Measurements from ENCODE around the gene ATP11A.
A peak's percentile ranks its signal among the peaks of the same experiment; 100 is the strongest.
"Not testable (repeated sequence)": the region's sequence is repeated elsewhere in the genome, so short reads cannot be mapped to it uniquely, and the experiment has no call there.

ATP11A gene

GRCh38 chr13:112880221-112880641, 190.4 kb downstream of the ATP11A start:
- Histone ChIP-seq H3K4me1 (ENCODE audit: control insufficient read depth in 1 of 2, insufficient read depth in 2 of 2, low read length in 2 of 2) (no peaks in the 10 kb centered on the region), H3K36me3 (ENCODE audit: control insufficient read depth in 1 of 2, insufficient read depth in 2 of 2, low read length in 2 of 2) (peaks cover 12 to 73% of the 10 kb centered on the region in 2 donors), H3K9me3 (ENCODE audit: control insufficient read depth in 1 of 2, low read length in 2 of 2) (no peaks in the 10 kb centered on the region), H3K27ac (ENCODE audit: low read length) (no peak overlapping the region), H3K27me3 (ENCODE audit: low read depth, low read length) (no peaks in the 10 kb centered on the region), H3K4me3 (ENCODE audit: low read depth in 1 of 2, low read length in 2 of 2) (no peak overlapping the region)

GRCh38 chr13:112880976-112881540, 191.2 kb downstream of the ATP11A start:
- no peak overlapping the region for H3K27ac ChIP-seq (ENCODE audit: low read length)
- peaks cover 12 to 73% of the 10 kb centered on the region in 2 donors for H3K36me3 ChIP-seq (ENCODE audit: control insufficient read depth in 1 of 2, insufficient read depth in 2 of 2, low read length in 2 of 2)
- H3K4me3 ChIP-seq (ENCODE audit: low read depth in 1 of 2, low read length in 2 of 2): no peak overlapping the region
- no peaks in the 10 kb centered on the region for H3K27me3 ChIP-seq (ENCODE audit: low read depth, low read length)
- H3K9me3 ChIP-seq (ENCODE audit: control insufficient read depth in 1 of 2, low read length in 2 of 2): no peaks in the 10 kb centered on the region
- peaks cover 0 to 6% of the 10 kb centered on the region in 2 donors for H3K4me1 ChIP-seq (ENCODE audit: control insufficient read depth in 1 of 2, insufficient read depth in 2 of 2, low read length in 2 of 2)

- Histone ChIP-seq H3K27me3 (ENCODE audit: low read depth, low read length) (no peaks in the 10 kb centered on the region), H3K36me3 (ENCODE audit: control insufficient read depth in 1 of 2, insufficient read depth in 2 of 2, low read length in 2 of 2) (peaks cover 10 to 66% of the 10 kb centered on the region in 2 donors), H3K27ac (ENCODE audit: low read length) (no peak overlapping the region), H3K9me3 (ENCODE audit: control insufficient read depth in 1 of 2, low read length in 2 of 2) (no peaks in the 10 kb centered on the region), H3K4me1 (ENCODE audit: control insufficient read depth in 1 of 2, insufficient read depth in 2 of 2, low read length in 2 of 2) (peaks cover 0 to 10% of the 10 kb centered on the region in 2 donors), H3K4me3 (ENCODE audit: low read depth in 1 of 2, low read length in 2 of 2) (no peak overlapping the region)
Measured at GRCh38 chr13:112881656-112882554, 192.1 kb downstream of the ATP11A start.

- no peaks in the 10 kb centered on the region for H3K9me3 ChIP-seq (ENCODE audit: control insufficient read depth in 1 of 2, low read length in 2 of 2)
- H3K27me3 ChIP-seq (ENCODE audit: low read depth, low read length): no peaks in the 10 kb centered on the region
- no peak overlapping the region for H3K27ac ChIP-seq (ENCODE audit: low read length)
- H3K36me3 ChIP-seq (ENCODE audit: control insufficient read depth in 1 of 2, insufficient read depth in 2 of 2, low read length in 2 of 2): peaks cover 9 to 60% of the 10 kb centered on the region in 2 donors
- H3K4me1 ChIP-seq (ENCODE audit: control insufficient read depth in 1 of 2, insufficient read depth in 2 of 2, low read length in 2 of 2): peaks cover 0 to 10% of the 10 kb centered on the region in 2 donors
- no peak overlapping the region for H3K4me3 ChIP-seq (ENCODE audit: low read depth in 1 of 2, low read length in 2 of 2)
Measured at GRCh38 chr13:112882555-112883024, 192.8 kb downstream of the ATP11A start.

GRCh38 chr13:112883241-112883945, 193.6 kb downstream of the ATP11A start:
- H3K4me3 ChIP-seq (ENCODE audit: low read depth in 1 of 2, low read length in 2 of 2): no peak overlapping the region
- peaks cover 0 to 10% of the 10 kb centered on the region in 2 donors for H3K4me1 ChIP-seq (ENCODE audit: control insufficient read depth in 1 of 2, insufficient read depth in 2 of 2, low read length in 2 of 2)
- H3K36me3 ChIP-seq (ENCODE audit: control insufficient read depth in 1 of 2, insufficient read depth in 2 of 2, low read length in 2 of 2): peaks cover 4 to 52% of the 10 kb centered on the region in 2 donors
- H3K27me3 ChIP-seq (ENCODE audit: low read depth, low read length): no peaks in the 10 kb centered on the region
- H3K9me3 ChIP-seq (ENCODE audit: control insufficient read depth in 1 of 2, low read length in 2 of 2): no peaks in the 10 kb centered on the region
- no peak overlapping the region for H3K27ac ChIP-seq (ENCODE audit: low read length)

- H3K4me1 ChIP-seq (ENCODE audit: control insufficient read depth in 1 of 2, insufficient read depth in 2 of 2, low read length in 2 of 2); H3K27me3 ChIP-seq (ENCODE audit: low read depth, low read length); H3K4me3 ChIP-seq (ENCODE audit: low read depth in 1 of 2, low read length in 2 of 2); H3K27ac ChIP-seq (ENCODE audit: low read length); H3K9me3 ChIP-seq (ENCODE audit: control insufficient read depth in 1 of 2, low read length in 2 of 2): not testable (repeated sequence)
- peaks cover 3 to 40% of the 10 kb centered on the region in 2 donors for H3K36me3 ChIP-seq (ENCODE audit: control insufficient read depth in 1 of 2, insufficient read depth in 2 of 2, low read length in 2 of 2)
Measured at GRCh38 chr13:112884700-112885099, 194.9 kb downstream of the ATP11A start.

- Histone ChIP-seq H3K4me3 (ENCODE audit: low read depth in 1 of 2, low read length in 2 of 2) (peak overlapping the region in 1 of 2 donors; percentile 39), H3K9me3 (ENCODE audit: control insufficient read depth in 1 of 2, low read length in 2 of 2) (no peaks in the 10 kb centered on the region), H3K27me3 (ENCODE audit: low read depth, low read length) (no peaks in the 10 kb centered on the region), H3K27ac (ENCODE audit: low read length) (no peak overlapping the region), H3K36me3 (ENCODE audit: control insufficient read depth in 1 of 2, insufficient read depth in 2 of 2, low read length in 2 of 2) (peaks cover 3 to 34% of the 10 kb centered on the region in 2 donors), H3K4me1 (ENCODE audit: control insufficient read depth in 1 of 2, insufficient read depth in 2 of 2, low read length in 2 of 2) (peaks cover 0 to 10% of the 10 kb centered on the region in 2 donors)
Measured at GRCh38 chr13:112885242-112885781, 195.5 kb downstream of the ATP11A start.

GRCh38 chr13:112885782-112886268, 196.0 kb downstream of the ATP11A start:
- H3K27ac ChIP-seq (ENCODE audit: low read length): no peak overlapping the region
- H3K4me3 ChIP-seq (ENCODE audit: low read depth in 1 of 2, low read length in 2 of 2): peak overlapping the region in 1 of 2 donors; percentile 39
- peaks cover 0 to 10% of the 10 kb centered on the region in 2 donors for H3K4me1 ChIP-seq (ENCODE audit: control insufficient read depth in 1 of 2, insufficient read depth in 2 of 2, low read length in 2 of 2)
- peaks cover under 1 to 28% of the 10 kb centered on the region in 2 donors for H3K36me3 ChIP-seq (ENCODE audit: control insufficient read depth in 1 of 2, insufficient read depth in 2 of 2, low read length in 2 of 2)
- no peaks in the 10 kb centered on the region for H3K9me3 ChIP-seq (ENCODE audit: control insufficient read depth in 1 of 2, low read length in 2 of 2)
- no peaks in the 10 kb centered on the region for H3K27me3 ChIP-seq (ENCODE audit: low read depth, low read length)

- peaks cover 0 to 15% of the 10 kb centered on the region in 2 donors for H3K36me3 ChIP-seq (ENCODE audit: control insufficient read depth in 1 of 2, insufficient read depth in 2 of 2, low read length in 2 of 2)
- H3K27ac ChIP-seq (ENCODE audit: low read length): no peak overlapping the region
- H3K4me3 ChIP-seq (ENCODE audit: low read depth in 1 of 2, low read length in 2 of 2): no peak overlapping the region
- peaks cover 3% of the 10 kb centered on the region for H3K27me3 ChIP-seq (ENCODE audit: low read depth, low read length)
- peaks cover under 1 to 10% of the 10 kb centered on the region in 2 donors for H3K4me1 ChIP-seq (ENCODE audit: control insufficient read depth in 1 of 2, insufficient read depth in 2 of 2, low read length in 2 of 2)
- no peaks in the 10 kb centered on the region for H3K9me3 ChIP-seq (ENCODE audit: control insufficient read depth in 1 of 2, low read length in 2 of 2)
Measured at GRCh38 chr13:112887151-112887550, 197.3 kb downstream of the ATP11A start.

GRCh38 chr13:112887557-112887991, 197.7 kb downstream of the ATP11A start:
- H3K4me1 ChIP-seq (ENCODE audit: control insufficient read depth in 1 of 2, insufficient read depth in 2 of 2, low read length in 2 of 2): peaks cover 3 to 10% of the 10 kb centered on the region in 2 donors
- no peak overlapping the region for H3K27ac ChIP-seq (ENCODE audit: low read length)
- H3K27me3 ChIP-seq (ENCODE audit: low read depth, low read length): peaks cover 3% of the 10 kb centered on the region
- H3K4me3 ChIP-seq (ENCODE audit: low read depth in 1 of 2, low read length in 2 of 2): no peak overlapping the region
- H3K36me3 ChIP-seq (ENCODE audit: control insufficient read depth in 1 of 2, insufficient read depth in 2 of 2, low read length in 2 of 2): peaks cover 0 to 11% of the 10 kb centered on the region in 2 donors
- H3K9me3 ChIP-seq (ENCODE audit: control insufficient read depth in 1 of 2, low read length in 2 of 2): no peaks in the 10 kb centered on the region

Measured in muscle layer of duodenum (tissue), 2 donors.